ENCODE results near the gene DQX1.
A peak's percentile ranks its signal among the peaks of the same experiment; 100 is the strongest.
"Not testable (repeated sequence)": the region's sequence is repeated elsewhere in the genome, so short reads cannot be mapped to it uniquely, and the experiment has no call there.

The DQX1 gene, protein sequence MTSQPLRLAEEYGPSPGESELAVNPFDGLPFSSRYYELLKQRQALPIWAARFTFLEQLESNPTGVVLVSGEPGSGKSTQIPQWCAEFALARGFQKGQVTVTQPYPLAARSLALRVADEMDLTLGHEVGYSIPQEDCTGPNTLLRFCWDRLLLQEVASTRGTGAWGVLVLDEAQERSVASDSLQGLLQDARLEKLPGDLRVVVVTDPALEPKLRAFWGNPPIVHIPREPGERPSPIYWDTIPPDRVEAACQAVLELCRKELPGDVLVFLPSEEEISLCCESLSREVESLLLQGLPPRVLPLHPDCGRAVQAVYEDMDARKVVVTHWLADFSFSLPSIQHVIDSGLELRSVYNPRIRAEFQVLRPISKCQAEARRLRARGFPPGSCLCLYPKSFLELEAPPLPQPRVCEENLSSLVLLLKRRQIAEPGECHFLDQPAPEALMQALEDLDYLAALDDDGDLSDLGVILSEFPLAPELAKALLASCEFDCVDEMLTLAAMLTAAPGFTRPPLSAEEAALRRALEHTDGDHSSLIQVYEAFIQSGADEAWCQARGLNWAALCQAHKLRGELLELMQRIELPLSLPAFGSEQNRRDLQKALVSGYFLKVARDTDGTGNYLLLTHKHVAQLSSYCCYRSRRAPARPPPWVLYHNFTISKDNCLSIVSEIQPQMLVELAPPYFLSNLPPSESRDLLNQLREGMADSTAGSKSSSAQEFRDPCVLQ

GRCh38 chr2:74525717-74526648 is at the start of gene DQX1:
Gene DQX1, minus strand, starts transcription at chr2:74526231. Its CDS starts 502 bp downstream, at chr2:74525729.
- no peak for DNase-seq

- DNase-seq: peak; percentile 47
Observed at GRCh38 chr2:74575320-74575719, 49.3 kb upstream of the DQX1 start.

GRCh38 chr2:74573747-74574562 is 47.9 kb upstream of the DQX1 start:
- DNase-seq: no peak

DNA sequence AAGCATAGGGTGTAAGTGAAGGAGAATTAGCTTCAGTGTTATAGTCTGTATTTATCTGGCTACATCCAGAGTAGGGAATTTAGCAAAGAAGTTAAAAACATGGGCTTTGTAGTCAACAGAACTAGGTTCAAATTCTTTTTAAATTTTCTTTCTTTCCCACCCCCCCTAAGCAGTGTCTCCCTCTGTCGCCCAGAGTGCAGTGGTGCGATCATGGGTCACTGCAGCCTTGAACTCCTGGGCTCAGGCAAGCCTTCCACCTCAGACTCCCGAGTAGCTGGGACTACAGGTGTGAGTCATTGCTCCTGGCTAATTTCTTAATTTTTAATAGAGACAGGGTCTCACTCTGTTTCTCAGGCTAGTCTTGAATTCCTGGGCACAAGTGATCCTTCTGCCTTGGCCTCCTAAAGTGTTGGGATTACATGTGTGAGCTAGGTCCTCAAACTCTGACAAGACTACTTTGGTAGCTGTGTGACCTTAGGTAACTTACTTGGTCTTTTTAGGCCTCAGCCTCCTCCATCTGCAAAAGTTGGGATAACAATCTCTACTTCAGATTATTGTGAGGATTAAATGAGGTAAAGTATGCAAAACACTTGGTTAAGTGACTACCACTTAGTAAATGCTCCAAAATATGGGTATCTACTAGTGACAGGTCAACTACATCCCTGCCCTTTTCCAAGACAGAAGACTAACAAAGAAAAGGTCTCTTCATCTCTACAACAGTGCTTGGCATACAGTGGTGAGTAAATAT is 46.3 kb upstream of the DQX1 start:
- DNase-seq: no peak

GRCh38 chr2:74571058-74571457 is 45.0 kb upstream of the DQX1 start:
- no peak for DNase-seq

- DNase-seq: no peak
Observed at GRCh38 chr2:74569686-74570085, 43.7 kb upstream of the DQX1 start.

DNA sequence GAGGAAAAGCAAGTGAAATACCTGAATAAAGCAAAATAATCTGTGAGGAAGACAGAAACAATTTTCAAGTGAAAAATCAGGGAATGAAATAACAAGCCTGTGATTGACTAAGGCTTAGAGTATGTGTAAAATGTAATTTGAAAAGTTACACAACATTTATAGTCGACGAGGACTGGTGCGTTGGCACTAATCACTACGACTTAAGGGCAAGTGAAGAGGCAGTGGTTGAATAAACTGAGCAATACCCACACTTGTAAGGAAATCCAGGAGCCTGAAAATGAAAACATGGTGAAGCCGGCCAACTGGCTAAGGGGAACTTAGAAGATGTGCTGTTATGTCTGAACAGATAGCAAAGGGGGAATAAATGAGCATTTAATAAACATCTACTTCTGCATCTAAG is 41.9 kb upstream of the DQX1 start:
- DNase-seq: no peak

DNA sequence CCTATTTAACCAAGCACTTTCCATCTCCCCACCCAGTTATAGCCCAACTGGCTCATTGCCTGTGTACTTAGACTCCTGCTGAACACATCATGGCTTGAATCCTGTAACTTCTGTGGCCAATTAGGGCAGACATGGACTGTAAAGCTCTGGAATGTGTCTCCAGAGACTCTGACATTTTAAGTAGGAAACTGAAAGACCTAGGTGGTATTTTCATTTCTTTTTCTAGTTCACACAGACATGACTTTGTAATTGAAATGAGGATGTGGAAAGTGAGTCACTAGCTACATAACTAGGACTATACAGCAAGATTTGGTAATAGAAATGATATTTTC is 40.7 kb upstream of the DQX1 start:
- no peak for DNase-seq

GRCh38 chr2:74566076-74566753 is 40.2 kb upstream of the DQX1 start:
- DNase-seq: no peak

GRCh38 chr2:74564222-74564621 is 38.2 kb upstream of the DQX1 start:
- DNase-seq: no peak

GRCh38 chr2:74562126-74562775 is 36.2 kb upstream of the DQX1 start:
- no peak for DNase-seq

DNA sequence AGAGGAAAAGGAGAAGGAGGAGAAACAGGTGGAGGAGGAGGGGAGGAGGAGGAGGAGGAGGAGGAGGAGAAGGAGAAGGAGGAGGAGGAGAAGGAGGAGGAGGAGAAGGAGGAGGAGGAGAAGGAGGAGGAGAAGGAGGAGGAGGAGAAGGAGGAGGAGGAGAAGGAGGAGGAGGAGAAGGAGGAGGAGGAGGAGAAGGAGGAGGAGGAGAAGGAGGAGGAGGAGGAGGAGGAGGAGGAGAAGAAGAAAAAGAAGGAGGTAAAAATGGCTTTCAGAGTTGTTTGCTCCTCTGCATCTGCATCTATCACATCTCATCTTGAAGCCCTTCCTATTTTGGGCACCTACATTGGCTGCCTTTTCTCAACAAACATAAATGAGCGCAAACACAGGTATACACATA is 35.0 kb upstream of the DQX1 start:
- not testable (repeated sequence) for DNase-seq

DNA sequence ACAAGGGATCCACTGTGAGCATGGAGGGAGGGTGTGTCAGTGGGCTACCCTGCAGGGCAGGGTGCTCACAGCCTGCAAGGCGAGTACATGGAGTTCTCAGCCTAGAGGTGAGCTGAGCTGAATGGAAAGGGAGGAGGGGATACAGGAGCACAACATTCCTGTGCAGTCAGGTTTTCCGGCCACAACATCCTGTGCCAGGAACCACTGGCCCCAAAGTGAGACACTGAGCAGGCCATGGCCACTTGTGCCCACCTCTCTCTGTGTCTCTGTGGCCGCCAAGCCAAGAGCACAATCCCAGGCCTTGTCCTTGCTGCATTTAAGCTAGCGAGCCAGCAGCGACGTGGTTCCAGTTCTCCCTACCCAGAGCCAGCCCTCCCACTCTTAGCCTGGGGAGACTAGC is 34.6 kb upstream of the DQX1 start:
- no peak for DNase-seq

- no peak for DNase-seq
Observed at GRCh38 chr2:74559912-74560311, 33.9 kb upstream of the DQX1 start.

- DNase-seq: no peak
Observed at GRCh38 chr2:74558284-74559230, 32.5 kb upstream of the DQX1 start.

- no peak for DNase-seq
Observed at GRCh38 chr2:74556831-74557370, 30.9 kb upstream of the DQX1 start.

- no peak for DNase-seq
Observed at GRCh38 chr2:74556159-74556558, 30.1 kb upstream of the DQX1 start.

- no peak for DNase-seq
Observed at GRCh38 chr2:74555610-74556103, 29.6 kb upstream of the DQX1 start.
